NCI-H510A (cell line): Measurements from ENCODE around the gene MED8.
"Not testable (repeated sequence)": the region's sequence is repeated elsewhere in the genome, so short reads cannot be mapped to it uniquely, and the experiment has no call there.

Experiments
- DNase-seq: peaks from one replicate; lab custom pipeline; 2025; lab: John Stamatoyannopoulos, UW

MED8 gene

GRCh38 chr1:43383449-43383848 is 6.2 kb downstream of the MED8 start:
- DNase-seq, result no peak

GRCh38 chr1:43382027-43382779 is 7.4 kb downstream of the MED8 start:
- DNase-seq, result no peak

- DNase-seq, result no peak
These were observed 8.0 kb downstream of the MED8 start for GRCh38 chr1:43381612-43382011.

- DNase-seq, result no peak
These were observed 10.1 kb downstream of the MED8 start for GRCh38 chr1:43379476-43379875.

GRCh38 chr1:43377831-43378230 is 11.8 kb downstream of the MED8 start:
- no peak for DNase-seq

- DNase-seq, result peak; percentile 57
These were observed 12.8 kb downstream of the MED8 start for GRCh38 chr1:43376723-43377235.

- no peak for DNase-seq
These were observed 16.3 kb downstream of the MED8 start for GRCh38 chr1:43373066-43373940.

- DNase-seq, result no peak
These were observed 17.4 kb downstream of the MED8 start for GRCh38 chr1:43372172-43372571.

GRCh38 chr1:43370564-43370963 is 19.0 kb downstream of the MED8 start:
- DNase-seq, result no peak

GRCh38 chr1:43369779-43370178 is 19.8 kb downstream of the MED8 start:
- DNase-seq, result not testable (repeated sequence)

- DNase-seq, result peak; percentile 57
These were observed 21.0 kb downstream of the MED8 start for GRCh38 chr1:43368646-43369020.

GRCh38 chr1:43367904-43368645 is 21.5 kb downstream of the MED8 start, which contains the start of gene ELOVL1:
ELOVL1 (minus strand) TSS chr1:43368011; CDS start chr1:43365609, 2,402 bp downstream.
- DNase-seq, result peak; percentile 99

GRCh38 chr1:43367026-43367903 is 22.3 kb downstream of the MED8 start:
- peak; percentile 89 for DNase-seq

GRCh38 chr1:43366601-43367025 is 23.0 kb downstream of the MED8 start:
- no peak for DNase-seq

GRCh38 chr1:43366179-43366578 is 23.4 kb downstream of the MED8 start:
- DNase-seq, result peak; percentile 96

- no peak for DNase-seq
These were observed 23.9 kb downstream of the MED8 start for GRCh38 chr1:43365678-43366077.

- no peak for DNase-seq
These were observed 25.6 kb downstream of the MED8 start for GRCh38 chr1:43363935-43364525.

GRCh38 chr1:43363283-43363934 is 26.2 kb downstream of the MED8 start:
- DNase-seq, result no peak

GRCh38 chr1:43360616-43361015 is 29.0 kb downstream of the MED8 start:
- no peak for DNase-seq

- no peak for DNase-seq
These were observed 29.9 kb downstream of the MED8 start for GRCh38 chr1:43359696-43360095.
